MM.1S (cell line): ENCODE measurements around the gene MATN3.

Experiments used
- DNase-seq: peaks from one replicate; pipeline ENCODE4 v3.0.0-alpha.2; 2015
- H2AFZ ChIP-seq: fragments of 300-600 bp; sonication (generic); 2 replicates; pipeline ENCODE4 v1.6.0; 2016; ENCODE audit warnings: antibody characterized with exemption, low read length
- H3F3A ChIP-seq: fragments of 300-600 bp; sonication (generic); 2 replicates; pipeline ENCODE4 v1.6.1; 2016; ENCODE audit warnings: mild to moderate bottlenecking, antibody characterized with exemption, low read length, moderate library complexity, mixed read lengths; ENCODE audit not compliant: insufficient read depth
- H3K27ac ChIP-seq: fragments of 300-600 bp; sonication (generic); 2 replicates; pipeline ENCODE4 v1.5.1; 2016; ENCODE audit warnings: mild to moderate bottlenecking, low read length
- H3K27me3 ChIP-seq: fragments of 300-600 bp; sonication (generic); replicated peaks from 2 replicates; pipeline ENCODE4 v1.6.0; 2016; ENCODE audit warnings: low read length; ENCODE audit not compliant: insufficient read depth
- H3K36me3 ChIP-seq: fragments of 300-600 bp; sonication (generic); replicated peaks from 2 replicates; pipeline ENCODE4 v1.6.1; 2016; ENCODE audit warnings: mild to moderate bottlenecking, low read length, mixed read lengths; ENCODE audit not compliant: insufficient read depth
- H3K4me1 ChIP-seq: fragments of 300-600 bp; sonication (generic); 2 replicates; pipeline ENCODE4 v1.6.1; 2016; ENCODE audit warnings: low read length, mixed read lengths
- H3K4me2 ChIP-seq: fragments of 300-600 bp; sonication (generic); 2 replicates; pipeline ENCODE4 v1.6.0; 2016; ENCODE audit warnings: low read depth, low read length
- H3K4me3 ChIP-seq: fragments of 300-600 bp; sonication (generic); 2 replicates; pipeline ENCODE4 v1.5.1; 2016; ENCODE audit warnings: low read length, mixed read lengths
- H3K79me2 ChIP-seq: fragments of 300-600 bp; sonication (generic); 2 replicates; pipeline ENCODE4 v1.6.1; 2016; ENCODE audit warnings: mixed run types, low read length, mixed read lengths
- H3K9ac ChIP-seq: fragments of 300-600 bp; sonication (generic); 2 replicates; pipeline ENCODE4 v1.6.1; 2016; ENCODE audit warnings: low read length, mixed read lengths
- H3K9me2 ChIP-seq: fragments of 300-600 bp; sonication (generic); replicated peaks from 2 replicates; pipeline ENCODE4 v1.6.1; 2016; ENCODE audit warnings: mild to moderate bottlenecking, low read length, mixed read lengths; ENCODE audit not compliant: insufficient read depth
- H3K9me3 ChIP-seq: fragments of 300-600 bp; sonication (generic); replicated peaks from 2 replicates; pipeline ENCODE4 v1.6.1; 2016; ENCODE audit warnings: mild to moderate bottlenecking, low read length, mixed read lengths; ENCODE audit not compliant: insufficient read depth
- H4K20me1 ChIP-seq: fragments of 300-600 bp; sonication (generic); 2 replicates; pipeline ENCODE4 v1.6.1; 2016; ENCODE audit warnings: mild to moderate bottlenecking, low read length, moderate library complexity, mixed read lengths; ENCODE audit not compliant: insufficient read depth
- EZH2 ChIP-seq: fragments of 300-600 bp; sonication (generic); optimal IDR thresholded peaks from 2 replicates; pipeline ENCODE3; 2017; ENCODE audit warnings: low read depth, mild to moderate bottlenecking, antibody characterized with exemption, low read length, mixed read lengths
- EZH2phosphoT487 ChIP-seq: fragments of 300-600 bp; sonication (generic); IDR thresholded peaks from 2 replicates; pipeline ENCODE4 v1.6.1; 2018; ENCODE audit warnings: antibody characterized with exemption, low read length
- TF ChIP-seq, protein P1 (sequence below): fragments of 300-600 bp; sonication (generic); IDR thresholded peaks from 2 replicates; pipeline ENCODE4 v1.5.1; 2016; ENCODE audit warnings: antibody characterized with exemption, low read length, mixed read lengths

MATN3 gene

DNA sequence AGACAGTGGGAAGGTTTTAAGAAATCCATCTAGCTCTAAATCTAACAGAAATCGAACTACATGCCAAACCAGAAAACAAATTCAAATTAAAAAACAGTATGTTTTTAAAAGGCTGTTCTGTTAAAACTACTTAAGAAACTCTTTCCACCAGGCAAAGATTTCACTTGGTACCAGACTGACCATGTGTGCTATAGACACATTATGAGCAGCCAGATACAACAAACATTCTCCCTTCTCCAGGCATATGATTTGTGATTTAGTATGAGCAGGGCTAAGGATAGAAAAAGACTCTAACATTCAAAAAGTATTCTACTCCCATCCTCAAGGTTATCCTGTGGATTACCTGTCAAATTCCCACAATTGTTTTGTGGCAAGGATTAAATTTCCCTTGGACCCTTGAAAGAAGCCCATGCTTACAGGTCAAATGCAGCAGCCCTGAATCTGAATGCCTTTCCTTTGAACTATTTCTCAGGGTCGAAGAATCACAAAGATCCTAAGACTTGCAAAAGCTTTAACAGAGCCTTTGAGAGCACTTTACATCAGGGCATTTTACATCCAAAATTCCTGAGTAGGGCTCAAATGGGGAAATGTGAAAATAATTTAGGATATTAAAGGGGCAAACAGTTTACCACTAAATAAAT lies 68.1 kb downstream of the MATN3 start:
- Histone ChIP-seq H3K9ac (no peak overlapping the region), H3K27me3 (no peaks in the 10 kb centered on the region), H3K79me2 (no peaks in the 10 kb centered on the region), H3K4me2 (no peak overlapping the region), H3K9me2 (no peaks in the 10 kb centered on the region), H3K9me3 (no peaks in the 10 kb centered on the region), H3K4me1 (no peaks in the 10 kb centered on the region), H3K4me3 (no peak overlapping the region), H4K20me1 (no peaks in the 10 kb centered on the region), H2AFZ (no peak overlapping the region), H3F3A (no peaks in the 10 kb centered on the region), H3K36me3 (no peaks in the 10 kb centered on the region), H3K27ac (no peak overlapping the region)
- DNase-seq, result no peak
- TF ChIP-seq, protein P1, sequence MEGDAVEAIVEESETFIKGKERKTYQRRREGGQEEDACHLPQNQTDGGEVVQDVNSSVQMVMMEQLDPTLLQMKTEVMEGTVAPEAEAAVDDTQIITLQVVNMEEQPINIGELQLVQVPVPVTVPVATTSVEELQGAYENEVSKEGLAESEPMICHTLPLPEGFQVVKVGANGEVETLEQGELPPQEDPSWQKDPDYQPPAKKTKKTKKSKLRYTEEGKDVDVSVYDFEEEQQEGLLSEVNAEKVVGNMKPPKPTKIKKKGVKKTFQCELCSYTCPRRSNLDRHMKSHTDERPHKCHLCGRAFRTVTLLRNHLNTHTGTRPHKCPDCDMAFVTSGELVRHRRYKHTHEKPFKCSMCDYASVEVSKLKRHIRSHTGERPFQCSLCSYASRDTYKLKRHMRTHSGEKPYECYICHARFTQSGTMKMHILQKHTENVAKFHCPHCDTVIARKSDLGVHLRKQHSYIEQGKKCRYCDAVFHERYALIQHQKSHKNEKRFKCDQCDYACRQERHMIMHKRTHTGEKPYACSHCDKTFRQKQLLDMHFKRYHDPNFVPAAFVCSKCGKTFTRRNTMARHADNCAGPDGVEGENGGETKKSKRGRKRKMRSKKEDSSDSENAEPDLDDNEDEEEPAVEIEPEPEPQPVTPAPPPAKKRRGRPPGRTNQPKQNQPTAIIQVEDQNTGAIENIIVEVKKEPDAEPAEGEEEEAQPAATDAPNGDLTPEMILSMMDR, result no peak
- no peak for TF ChIP-seq EZH2
- TF ChIP-seq EZH2phosphoT487, result no peak

GRCh38 chr2:19943189-19943588 lies 69.3 kb downstream of the MATN3 start:
- no peak for DNase-seq
- Histone ChIP-seq H2AFZ (no peak overlapping the region), H3F3A (no peaks in the 10 kb centered on the region), H4K20me1 (no peaks in the 10 kb centered on the region), H3K36me3 (no peaks in the 10 kb centered on the region), H3K27ac (no peak overlapping the region), H3K9me3 (no peaks in the 10 kb centered on the region), H3K9ac (no peak overlapping the region), H3K79me2 (no peaks in the 10 kb centered on the region), H3K4me1 (no peaks in the 10 kb centered on the region), H3K4me2 (no peak overlapping the region), H3K9me2 (no peaks in the 10 kb centered on the region), H3K27me3 (no peaks in the 10 kb centered on the region), H3K4me3 (no peak overlapping the region)
- TF ChIP-seq EZH2phosphoT487, result no peak
- no peak for TF ChIP-seq EZH2
- TF ChIP-seq, protein P1, result no peak

DNA sequence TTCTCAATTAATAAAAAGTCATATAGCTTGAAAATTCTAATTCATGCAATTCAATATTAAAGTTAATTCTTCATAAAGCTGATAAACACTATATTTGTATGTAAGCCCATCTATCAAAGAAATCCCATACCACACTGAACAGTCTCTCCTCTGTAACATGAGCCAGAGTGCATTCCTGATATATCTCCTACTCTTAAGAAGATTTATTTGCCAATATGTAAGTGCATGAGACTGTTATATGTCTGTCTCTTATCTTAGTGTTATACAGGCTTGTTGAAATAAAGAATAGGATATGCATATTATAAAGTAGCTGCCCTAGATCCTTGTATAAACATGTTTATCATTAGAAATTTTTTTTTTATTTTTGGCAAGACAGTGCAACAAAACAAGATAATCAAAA lies 70.3 kb downstream of the MATN3 start:
- no peak overlapping the region for H2AFZ ChIP-seq
- no peaks in the 10 kb centered on the region for H3K9me2 ChIP-seq
- no peak for DNase-seq
- no peaks in the 10 kb centered on the region for H3K27me3 ChIP-seq
- H3K9ac ChIP-seq, result no peak overlapping the region
- H3K79me2 ChIP-seq, result no peaks in the 10 kb centered on the region
- no peaks in the 10 kb centered on the region for H4K20me1 ChIP-seq
- H3K4me3 ChIP-seq, result no peak overlapping the region
- no peak overlapping the region for H3K27ac ChIP-seq
- H3K36me3 ChIP-seq, result no peaks in the 10 kb centered on the region
- no peaks in the 10 kb centered on the region for H3K4me1 ChIP-seq
- H3K9me3 ChIP-seq, result no peaks in the 10 kb centered on the region
- TF ChIP-seq EZH2 (no peak), EZH2phosphoT487 (no peak)
- TF ChIP-seq, protein P1, result no peak
- H3F3A ChIP-seq, result no peaks in the 10 kb centered on the region
- no peak overlapping the region for H3K4me2 ChIP-seq
